Gastroesophageal sphincter (tissue), 4 donors: ENCODE data around the gene TIPRL. TPM values are rescaled to one million over a fixed set of nuclear protein-coding genes. Genes with fewer than 3 reads are reported as not detected.

ENCODE experiments used
- ATAC-seq: fragments of 150-250 bp; one replicate; pipeline ENCODE4 v1.9.1; 2016; ENCODE audit warnings: mild to moderate bottlenecking, moderate library complexity
- H3K27ac ChIP-seq, 4 donors: fragments of 200-600 bp; sonication (generic) in 3 of 4; 1 replicate in 3 of 4; 2 replicates in 1 of 4; pipeline ENCODE4 v1.5.1; 2016 to 2019
- H3K27me3 ChIP-seq: fragments of 200-600 bp; sonication (generic); one replicate; pipeline ENCODE4 v1.5.1; 2019
- H3K36me3 ChIP-seq, 2 donors: fragments of 200-600 bp; sonication (generic); one replicate each; pipeline ENCODE4 v1.5.1; 2019; ENCODE audit warnings: control low read depth in 1 of 2
- H3K4me1 ChIP-seq, 3 donors: fragments of 200-600 bp; sonication (generic); 1 replicate in 2 of 3; 2 replicates in 1 of 3; pipeline ENCODE4 v1.5.1; 2016 to 2019; ENCODE audit warnings: control low read depth in 2 of 3
- H3K4me3 ChIP-seq, 2 donors: fragments of 200-600 bp; sonication (generic); one replicate each; pipeline ENCODE4 v1.5.1; 2019; ENCODE audit warnings: mild to moderate bottlenecking in 1 of 2, moderate library complexity in 1 of 2
- H3K9me3 ChIP-seq, 3 donors: fragments of 200-600 bp; sonication (generic); one replicate each; pipeline ENCODE4 v1.5.1; 2017 to 2019; ENCODE audit warnings: control low read depth in 2 of 3
- CTCF ChIP-seq, 4 experiments: fragments of 200-600 bp in 2 of 4; fragments of 450-650 bp in 2 of 4; sonication (generic) in 1 of 4; IDR thresholded peaks; one replicate each; pipeline ENCODE4 v1.5.1; 2017 to 2019; ENCODE audit warnings: antibody characterized with exemption in 4 of 4, mild to moderate bottlenecking in 2 of 4, moderate library complexity in 2 of 4
- EP300 ChIP-seq: sonication (generic); formaldehyde crosslinking; IDR thresholded peaks from one replicate; pipeline ENCODE4 v1.6.1; 2017; ENCODE audit warnings: antibody characterized with exemption, mild to moderate bottlenecking
- POLR2A ChIP-seq, 2 donors: fragments of 450-650 bp; IDR thresholded peaks; one replicate each; pipeline ENCODE4 v1.6.1; 2017; ENCODE audit warnings: antibody characterized with exemption in 2 of 2, mild to moderate bottlenecking in 2 of 2, moderate library complexity in 1 of 2
- POLR2AphosphoS5 ChIP-seq: sonication (generic); formaldehyde crosslinking; IDR thresholded peaks from one replicate; pipeline ENCODE4 v1.6.1; 2017; ENCODE audit warnings: antibody characterized with exemption
- WGBS, 2 donors: methylation state at CpG; one replicate each; pipeline ENCODE4 v1.1.5; 2018; ENCODE audit warnings: low coverage in 1 of 2; 5-methylcytosine and 5-hydroxymethylcytosine counted together
- total RNA-seq, 4 donors: library from RNA; depleted of rRNA; stranded (reverse); fragments of >200 nt; gene quantifications; one replicate each; pipeline ENCODE4 v1.1.0, GENCODE V29; 2016

TIPRL gene
- total RNA-seq, 4 donors from 2014 or later: 16.7 to 34.9 (median 23.5) TPM

DNA sequence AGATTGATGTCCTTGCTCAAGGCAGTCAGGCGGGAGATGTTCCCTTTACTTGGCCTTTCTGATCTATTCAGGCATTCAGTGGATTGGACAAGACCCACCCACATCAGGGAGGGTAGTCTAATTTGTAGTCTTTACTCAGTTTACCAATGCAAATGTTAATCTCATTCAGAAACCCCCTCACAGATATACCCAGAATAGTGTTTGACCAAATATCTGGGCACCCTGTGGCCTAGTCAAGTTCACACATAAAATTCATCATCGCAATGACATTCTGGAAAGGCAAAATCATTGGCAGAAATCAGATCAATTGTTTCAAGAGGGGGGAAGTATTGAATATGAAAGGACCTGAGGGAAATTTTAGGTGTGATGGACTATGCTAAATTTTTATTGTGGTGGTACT lies 34.6 kb downstream of the TIPRL start:
- Histone ChIP-seq H3K27me3 (no peaks in the 10 kb centered on the region), H3K4me3 (no peak overlapping the region), H3K4me1 (no peaks in the 10 kb centered on the region), H3K27ac (no peak overlapping the region), H3K36me3 (no peaks in the 10 kb centered on the region), H3K9me3 (peaks cover 0 to 25% (median 3%) of the 10 kb centered on the region in 3 donors)
- ATAC-seq: no peak
- 86 to 100% methylated on average over 2 of the region's 2 CpGs for WGBS, 2 donors
- TF ChIP-seq EP300 (no peak), CTCF (IDR thresholded peaks at IDR 0.05) (no peak), POLR2AphosphoS5 (no peak), POLR2A (IDR thresholded peaks at IDR 0.05) (no peak)

- TF ChIP-seq POLR2A (IDR thresholded peaks at IDR 0.05): no peak
- TF ChIP-seq EP300: no peak
- TF ChIP-seq POLR2AphosphoS5: no peak
- TF ChIP-seq CTCF (IDR thresholded peaks at IDR 0.05): no peak
These were observed 37.4 kb downstream of the TIPRL start for GRCh38 chr1:168216171-168216570.

DNA sequence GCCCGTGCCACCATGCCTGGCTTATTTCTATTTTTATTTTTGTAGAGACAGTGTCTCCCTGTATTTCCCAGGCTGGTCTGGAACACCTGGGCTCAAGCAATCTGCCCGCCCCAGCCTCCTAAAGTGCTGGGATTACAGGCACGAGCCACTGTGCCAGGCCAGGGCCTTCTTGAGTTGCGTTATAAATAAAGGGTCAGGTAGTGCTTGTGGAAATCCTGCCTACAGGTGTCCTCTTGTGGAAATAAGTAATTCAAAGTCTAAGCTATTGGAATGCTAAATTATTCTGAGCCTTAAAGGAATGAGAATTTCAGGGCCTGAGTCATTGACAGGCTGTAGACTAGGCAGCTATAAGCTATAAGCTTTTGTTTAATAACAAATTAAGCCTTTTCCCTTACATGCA lies 38.9 kb downstream of the TIPRL start:
- H3K27ac ChIP-seq: no peak overlapping the region
- no peak for TF ChIP-seq POLR2A (IDR thresholded peaks at IDR 0.05)
- no peak for TF ChIP-seq POLR2AphosphoS5
- no peak for ATAC-seq
- H3K27me3 ChIP-seq: no peaks in the 10 kb centered on the region
- peaks cover 0 to 10% (median 0%) of the 10 kb centered on the region in 3 donors for H3K9me3 ChIP-seq
- H3K36me3 ChIP-seq: no peaks in the 10 kb centered on the region
- WGBS, 2 donors: 80% methylated on average over 1 of the region's 4 CpGs; no CpG with 5 or more reads in 1 of the 2 donors
- H3K4me3 ChIP-seq: no peak overlapping the region
- H3K4me1 ChIP-seq: no peaks in the 10 kb centered on the region

More at GRCh38 chr1:168216171-168216570, 37.4 kb downstream of the TIPRL start:
- Histone ChIP-seq H3K9me3 (peaks cover 0 to 19% (median 3%) of the 10 kb centered on the region in 3 donors), H3K27ac (no peak overlapping the region), H3K4me1 (no peaks in the 10 kb centered on the region), H3K27me3 (no peaks in the 10 kb centered on the region), H3K4me3 (no peak overlapping the region), H3K36me3 (no peaks in the 10 kb centered on the region)
- 76 to 83% methylated on average over 3 to 4 of the region's 4 CpGs for WGBS, 2 donors
- no peak for ATAC-seq

- peaks cover 0 to 5% (median 0%) of the 10 kb centered on the region in 3 donors for H3K9me3 ChIP-seq
- H3K27me3 ChIP-seq: no peaks in the 10 kb centered on the region
- no peak overlapping the region for H3K4me3 ChIP-seq
- no peaks in the 10 kb centered on the region for H3K4me1 ChIP-seq
- TF ChIP-seq POLR2A (IDR thresholded peaks at IDR 0.05): no peak
- no peak for TF ChIP-seq CTCF (IDR thresholded peaks at IDR 0.05)
- no peak for TF ChIP-seq EP300
- TF ChIP-seq POLR2AphosphoS5: no peak
- H3K27ac ChIP-seq: no peak overlapping the region
- H3K36me3 ChIP-seq: no peaks in the 10 kb centered on the region
- WGBS, 2 donors: 78 to 81% methylated on average over 4 of the region's 4 CpGs
- ATAC-seq: no peak
These were observed 39.9 kb downstream of the TIPRL start for GRCh38 chr1:168218658-168219057.

GRCh38 chr1:168220470-168220871 lies 41.7 kb downstream of the TIPRL start:
- no peak for ATAC-seq
- WGBS, 2 donors: 76 to 79% methylated on average over 4 to 6 of the region's 6 CpGs

More at GRCh38 chr1:168220470-168220871, 41.7 kb downstream of the TIPRL start:
- H3K4me1 ChIP-seq: peaks cover 0 to 7% (median 0%) of the 10 kb centered on the region in 3 donors
- H3K36me3 ChIP-seq: no peaks in the 10 kb centered on the region
- TF ChIP-seq POLR2AphosphoS5 (no peak), CTCF (IDR thresholded peaks at IDR 0.05) (no peak), EP300 (no peak), POLR2A (IDR thresholded peaks at IDR 0.05) (no peak)
- H3K27ac ChIP-seq: no peak overlapping the region
- H3K27me3 ChIP-seq: no peaks in the 10 kb centered on the region
- H3K9me3 ChIP-seq: peaks cover 0 to 4% (median 0%) of the 10 kb centered on the region in 3 donors
- H3K4me3 ChIP-seq: no peak overlapping the region
